Gastroesophageal sphincter (tissue), 4 donors: ENCODE results near the gene SGTA. TPM values are rescaled to one million over a fixed set of nuclear protein-coding genes. Genes with fewer than 3 reads are reported as not detected.

Experiments used
- ATAC-seq: fragments of 150-250 bp; one replicate; pipeline ENCODE4 v1.9.1; 2016; ENCODE audit warnings: mild to moderate bottlenecking, moderate library complexity
- H3K27ac ChIP-seq, 4 donors: fragments of 200-600 bp; sonication (generic) in 3 of 4; 1 replicate in 3 of 4; 2 replicates in 1 of 4; pipeline ENCODE4 v1.5.1; 2016 to 2019
- H3K27me3 ChIP-seq: fragments of 200-600 bp; sonication (generic); one replicate; pipeline ENCODE4 v1.5.1; 2019
- H3K36me3 ChIP-seq, 2 donors: fragments of 200-600 bp; sonication (generic); one replicate each; pipeline ENCODE4 v1.5.1; 2019; ENCODE audit warnings: control low read depth in 1 of 2
- H3K4me1 ChIP-seq, 3 donors: fragments of 200-600 bp; sonication (generic); 1 replicate in 2 of 3; 2 replicates in 1 of 3; pipeline ENCODE4 v1.5.1; 2016 to 2019; ENCODE audit warnings: control low read depth in 2 of 3
- H3K4me3 ChIP-seq, 2 donors: fragments of 200-600 bp; sonication (generic); one replicate each; pipeline ENCODE4 v1.5.1; 2019; ENCODE audit warnings: mild to moderate bottlenecking in 1 of 2, moderate library complexity in 1 of 2
- H3K9me3 ChIP-seq, 3 donors: fragments of 200-600 bp; sonication (generic); one replicate each; pipeline ENCODE4 v1.5.1; 2017 to 2019; ENCODE audit warnings: control low read depth in 2 of 3
- CTCF ChIP-seq, 4 experiments: fragments of 200-600 bp in 2 of 4; fragments of 450-650 bp in 2 of 4; sonication (generic) in 1 of 4; IDR thresholded peaks; one replicate each; pipeline ENCODE4 v1.5.1; 2017 to 2019; ENCODE audit warnings: antibody characterized with exemption in 4 of 4, mild to moderate bottlenecking in 2 of 4, moderate library complexity in 2 of 4
- EP300 ChIP-seq: sonication (generic); formaldehyde crosslinking; IDR thresholded peaks from one replicate; pipeline ENCODE4 v1.6.1; 2017; ENCODE audit warnings: antibody characterized with exemption, mild to moderate bottlenecking
- POLR2A ChIP-seq, 2 donors: fragments of 450-650 bp; IDR thresholded peaks; one replicate each; pipeline ENCODE4 v1.6.1; 2017; ENCODE audit warnings: antibody characterized with exemption in 2 of 2, mild to moderate bottlenecking in 2 of 2, moderate library complexity in 1 of 2
- POLR2AphosphoS5 ChIP-seq: sonication (generic); formaldehyde crosslinking; IDR thresholded peaks from one replicate; pipeline ENCODE4 v1.6.1; 2017; ENCODE audit warnings: antibody characterized with exemption
- WGBS, 2 donors: methylation state at CpG; one replicate each; pipeline ENCODE4 v1.1.5; 2018; ENCODE audit warnings: low coverage in 1 of 2; 5-methylcytosine and 5-hydroxymethylcytosine counted together
- total RNA-seq, 4 donors: library from RNA; depleted of rRNA; stranded (reverse); fragments of >200 nt; gene quantifications; one replicate each; pipeline ENCODE4 v1.1.0, GENCODE V29; 2016

SGTA gene
- total RNA-seq, 4 donors from 2014 or later, result 45.3 to 65.5 (median 47.2) TPM

- H3K9me3 ChIP-seq, result no peaks in the 10 kb centered on the region
- peaks cover 0 to 59% of the 10 kb centered on the region in 2 donors for H3K36me3 ChIP-seq
- 96% methylated on average over 14 of the region's 38 CpGs; no CpG with 5 or more reads in 1 of the 2 donors for WGBS, 2 donors
- peaks cover 0 to 3% (median 0%) of the 10 kb centered on the region in 3 donors for H3K4me1 ChIP-seq
- TF ChIP-seq CTCF (IDR thresholded peaks at IDR 0.05), result no peak
- no peak for TF ChIP-seq EP300
- no peak for TF ChIP-seq POLR2A (IDR thresholded peaks at IDR 0.05)
- no peak for TF ChIP-seq POLR2AphosphoS5
- H3K4me3 ChIP-seq, result no peak overlapping the region
- H3K27ac ChIP-seq, result no peak overlapping the region
- ATAC-seq, result no peak
- H3K27me3 ChIP-seq, result peaks cover 3% of the 10 kb centered on the region
Measured at GRCh38 chr19:2732883-2733282, 50.2 kb downstream of the SGTA start.

GRCh38 chr19:2732157-2732725, 50.8 kb downstream of the SGTA start:
- Histone ChIP-seq H3K4me1 (no peaks in the 10 kb centered on the region), H3K9me3 (no peaks in the 10 kb centered on the region), H3K27ac (no peak overlapping the region), H3K36me3 (peaks cover 0 to 59% of the 10 kb centered on the region in 2 donors), H3K4me3 (no peak overlapping the region), H3K27me3 (peaks cover 9% of the 10 kb centered on the region)
- no peak for TF ChIP-seq EP300
- TF ChIP-seq POLR2A (IDR thresholded peaks at IDR 0.05), result no peak
- no peak for TF ChIP-seq CTCF (IDR thresholded peaks at IDR 0.05)
- TF ChIP-seq POLR2AphosphoS5, result no peak
- no peak for ATAC-seq
- 86% methylated on average over 7 of the region's 33 CpGs; no CpG with 5 or more reads in 1 of the 2 donors for WGBS, 2 donors

DNA sequence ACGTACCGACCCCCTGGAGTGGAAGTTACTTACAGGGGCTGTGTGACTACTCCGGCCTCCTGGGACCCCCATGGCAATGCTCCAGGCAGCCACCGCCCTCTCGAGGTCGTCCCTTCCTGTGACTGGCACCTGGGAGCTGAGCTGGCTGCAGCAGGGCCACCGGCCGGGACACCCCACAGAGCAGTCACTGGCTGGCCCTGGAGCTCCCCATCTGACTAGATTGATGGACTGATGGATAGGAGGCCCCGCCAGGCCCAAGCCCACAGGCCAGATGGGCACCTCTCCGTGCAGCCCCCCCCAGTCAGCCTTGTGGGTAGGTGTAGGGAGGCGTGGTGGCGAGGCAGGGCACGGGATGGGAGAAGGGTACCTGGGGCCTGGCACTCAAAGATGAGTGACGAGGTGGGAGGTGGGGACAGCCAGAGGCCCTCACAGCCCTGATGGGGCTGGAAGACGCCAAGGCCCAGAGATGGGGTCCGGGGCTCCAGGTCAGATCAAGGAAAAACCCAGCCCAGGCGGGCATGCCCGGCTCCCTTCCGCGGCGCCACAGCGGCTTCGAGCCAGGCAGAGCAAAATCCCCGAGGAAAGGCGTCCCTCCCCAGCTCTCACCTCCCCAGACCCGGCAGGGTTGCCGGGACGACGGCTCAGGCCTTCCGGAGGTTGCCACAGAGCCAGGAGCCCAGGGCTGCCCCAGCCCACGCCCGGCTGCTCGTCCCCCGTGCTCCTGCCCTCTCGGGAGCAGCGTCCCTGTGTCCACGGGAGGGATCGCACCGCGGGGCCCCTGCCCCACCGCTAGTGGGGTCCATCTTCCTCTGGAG, 51.7 kb downstream of the SGTA start:
- Histone ChIP-seq H3K27me3 (peaks cover 18% of the 10 kb centered on the region), H3K4me3 (no peak overlapping the region), H3K4me1 (no peaks in the 10 kb centered on the region), H3K27ac (no peak overlapping the region), H3K36me3 (peaks cover 0 to 51% of the 10 kb centered on the region in 2 donors), H3K9me3 (no peaks in the 10 kb centered on the region)
- no peak for ATAC-seq
- 73% methylated on average over 7 of the region's 41 CpGs; no CpG with 5 or more reads in 1 of the 2 donors for WGBS, 2 donors
- TF ChIP-seq POLR2AphosphoS5 (no peak), CTCF (IDR thresholded peaks at IDR 0.05) (no peak), POLR2A (IDR thresholded peaks at IDR 0.05) (no peak), EP300 (no peak)

- no peak for ATAC-seq
- H3K36me3 ChIP-seq, result peaks cover 0 to 39% of the 10 kb centered on the region in 2 donors
- TF ChIP-seq POLR2A (IDR thresholded peaks at IDR 0.05) (no peak), POLR2AphosphoS5 (no peak), CTCF (IDR thresholded peaks at IDR 0.05) (no peak), EP300 (no peak)
- H3K4me1 ChIP-seq, result no peaks in the 10 kb centered on the region
- WGBS, 2 donors, result 76% methylated on average over 9 of the region's 26 CpGs; no CpG with 5 or more reads in 1 of the 2 donors
- H3K9me3 ChIP-seq, result no peaks in the 10 kb centered on the region
- H3K4me3 ChIP-seq, result no peak overlapping the region
- no peak overlapping the region for H3K27ac ChIP-seq
- peaks cover 30% of the 10 kb centered on the region for H3K27me3 ChIP-seq
Measured at GRCh38 chr19:2729943-2730818, 52.9 kb downstream of the SGTA start.
